ENCODE measurements around the gene SPR.

SPR gene

GRCh38 chr2:72887032-72887739 is at the start of gene SPR:
Gene SPR (plus strand): TSS chr2:72887408. CDS start chr2:72887433, 25 bp downstream.
- peak; percentile 45 for DNase-seq (ENCODE audit: low read depth)

GRCh38 chr2:72840066-72840465 is 47.1 kb upstream of the SPR start:
- DNase-seq (ENCODE audit: low read depth) = no peak

- DNase-seq (ENCODE audit: low read depth) = no peak
These were observed 45.6 kb upstream of the SPR start for GRCh38 chr2:72841462-72842125.

- DNase-seq (ENCODE audit: low read depth) = no peak
These were observed 43.9 kb upstream of the SPR start for GRCh38 chr2:72843301-72843700.

GRCh38 chr2:72846171-72847095 is 40.8 kb upstream of the SPR start:
- DNase-seq (ENCODE audit: low read depth) = no peak

- DNase-seq (ENCODE audit: low read depth) = no peak
These were observed 39.5 kb upstream of the SPR start for GRCh38 chr2:72847534-72848315.

GRCh38 chr2:72848436-72849137 is 38.6 kb upstream of the SPR start:
- DNase-seq (ENCODE audit: low read depth) = no peak

GRCh38 chr2:72849138-72849462 is 38.1 kb upstream of the SPR start:
- no peak for DNase-seq (ENCODE audit: low read depth)

- DNase-seq (ENCODE audit: low read depth) = no peak
These were observed 35.9 kb upstream of the SPR start for GRCh38 chr2:72851333-72851732.

- DNase-seq (ENCODE audit: low read depth) = peak; percentile 48
These were observed 27.4 kb upstream of the SPR start for GRCh38 chr2:72859831-72860262.

- peak; percentile 76 for DNase-seq (ENCODE audit: low read depth)
These were observed 24.8 kb upstream of the SPR start for GRCh38 chr2:72862239-72862988.

GRCh38 chr2:72863046-72863445 is 24.2 kb upstream of the SPR start:
- DNase-seq (ENCODE audit: low read depth) = no peak

- DNase-seq (ENCODE audit: low read depth) = no peak
These were observed 22.7 kb upstream of the SPR start for GRCh38 chr2:72864500-72864899.

GRCh38 chr2:72871060-72871459 is 16.1 kb upstream of the SPR start:
- no peak for DNase-seq (ENCODE audit: low read depth)

GRCh38 chr2:72871880-72872279 is 15.3 kb upstream of the SPR start:
- no peak for DNase-seq (ENCODE audit: low read depth)

- no peak for DNase-seq (ENCODE audit: low read depth)
These were observed 3.7 kb upstream of the SPR start for GRCh38 chr2:72883356-72883962.

GRCh38 chr2:72886505-72887031 is 640 bp upstream of the SPR start:
- no peak for DNase-seq (ENCODE audit: low read depth)

GRCh38 chr2:72887740-72888437 is 681 bp downstream of the SPR start:
- DNase-seq (ENCODE audit: low read depth) = peak; percentile 26
